GM12875 (cell line): ENCODE results near the gene GRHL3.

Experiments used
- H3K4me3 ChIP-seq: one replicate; pipeline ENCODE4 v1.5.1; 2011; ENCODE audit warnings: low read depth, low read length, control low read depth
- CTCF ChIP-seq: IDR thresholded peaks from 2 replicates; pipeline ENCODE4 v1.5.1; 2011; ENCODE audit warnings: low read depth, mild to moderate bottlenecking, control low read depth, inconsistent platforms, low read length, moderate library complexity, borderline replicate concordance; ENCODE audit not compliant: insufficient read depth

The GRHL3 gene

GRCh38 chr1:24369199-24369598 is 50.0 kb downstream of the GRHL3 start:
- TF ChIP-seq CTCF = no peak
- no peak overlapping the region for H3K4me3 ChIP-seq

GRCh38 chr1:24369801-24370200 is 50.6 kb downstream of the GRHL3 start:
- H3K4me3 ChIP-seq = no peak overlapping the region
- no peak for TF ChIP-seq CTCF

- TF ChIP-seq CTCF = no peak
- H3K4me3 ChIP-seq = no peak overlapping the region
These were observed 53.9 kb downstream of the GRHL3 start for GRCh38 chr1:24373044-24373443.

GRCh38 chr1:24373710-24374109 is 54.6 kb downstream of the GRHL3 start:
- H3K4me3 ChIP-seq = no peak overlapping the region
- no peak for TF ChIP-seq CTCF

GRCh38 chr1:24374891-24375786 is 56.0 kb downstream of the GRHL3 start:
- no peak for TF ChIP-seq CTCF
- H3K4me3 ChIP-seq = no peak overlapping the region

- H3K4me3 ChIP-seq = no peak overlapping the region
- no peak for TF ChIP-seq CTCF
These were observed 60.7 kb downstream of the GRHL3 start for GRCh38 chr1:24379733-24380315.

GRCh38 chr1:24380508-24380907 is 61.4 kb downstream of the GRHL3 start:
- no peak overlapping the region for H3K4me3 ChIP-seq
- TF ChIP-seq CTCF = no peak
